ACHN (cell line): ENCODE measurements around the gene TUBB3.
"Not testable (repeated sequence)": the region's sequence is repeated elsewhere in the genome, so short reads cannot be mapped to it uniquely, and the experiment has no call there.

ENCODE experiments used
- DNase-seq: peaks from one replicate; pipeline ENCODE4 v3.0.0-alpha.2; 2015
- in situ Hi-C: cut with HindIII; loops from 2 replicates; pipeline ENCODE4 v1.10.0; 2017; ENCODE audit warnings: low sequenced_read_pairs, low pct_ligation_motif_present, low pct_unique_long_range_greater_than_20kb

Gene TUBB3

DNA sequence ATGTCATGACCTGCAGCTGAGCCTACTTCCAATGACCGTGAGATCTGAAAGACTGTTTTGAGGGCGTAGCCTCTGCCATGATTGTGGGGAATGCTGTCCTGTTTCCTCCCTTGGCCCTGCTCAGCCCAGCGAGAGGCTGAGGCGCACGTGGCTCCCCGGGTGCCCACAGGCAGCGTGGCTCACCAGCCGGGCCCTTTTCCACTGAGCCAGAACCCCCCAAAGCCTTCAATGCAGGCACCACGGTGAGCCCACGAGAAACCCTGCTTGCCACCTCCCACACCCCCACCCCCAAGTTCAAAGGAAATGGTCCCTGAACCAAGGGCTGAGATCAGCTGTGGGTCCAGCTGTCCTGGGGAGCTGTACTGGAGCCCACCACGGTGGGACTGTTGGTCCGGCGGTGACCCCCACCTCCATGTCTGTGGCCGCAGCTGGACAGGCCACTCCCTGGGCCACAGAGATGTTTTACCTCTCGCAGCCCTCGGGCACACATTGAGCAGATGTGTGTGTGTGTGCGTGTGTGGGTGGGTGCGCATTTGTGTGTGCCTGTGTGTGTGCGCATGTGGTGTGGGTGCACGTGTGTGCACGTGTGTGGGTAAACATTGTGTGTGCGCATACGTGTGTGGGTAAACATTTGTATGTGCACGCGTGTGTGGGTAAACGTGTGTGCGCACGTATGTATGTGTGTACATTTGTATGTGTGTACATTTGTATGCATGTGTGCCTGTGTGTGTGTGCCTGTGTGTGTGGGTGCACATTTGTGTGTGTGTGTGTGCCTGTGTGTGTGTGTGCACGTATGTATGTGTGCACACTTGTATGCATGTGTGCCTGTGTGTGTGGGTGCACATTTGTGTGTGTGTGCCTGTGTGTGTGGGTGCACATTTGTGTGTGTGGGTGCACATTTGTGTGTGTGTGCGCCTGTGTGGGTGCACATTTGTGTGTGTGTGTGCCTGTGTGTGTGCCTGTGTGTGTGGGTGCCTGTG, 9.4 kb upstream of the TUBB3 start:
- in situ Hi-C loops: no loop called here

DNA sequence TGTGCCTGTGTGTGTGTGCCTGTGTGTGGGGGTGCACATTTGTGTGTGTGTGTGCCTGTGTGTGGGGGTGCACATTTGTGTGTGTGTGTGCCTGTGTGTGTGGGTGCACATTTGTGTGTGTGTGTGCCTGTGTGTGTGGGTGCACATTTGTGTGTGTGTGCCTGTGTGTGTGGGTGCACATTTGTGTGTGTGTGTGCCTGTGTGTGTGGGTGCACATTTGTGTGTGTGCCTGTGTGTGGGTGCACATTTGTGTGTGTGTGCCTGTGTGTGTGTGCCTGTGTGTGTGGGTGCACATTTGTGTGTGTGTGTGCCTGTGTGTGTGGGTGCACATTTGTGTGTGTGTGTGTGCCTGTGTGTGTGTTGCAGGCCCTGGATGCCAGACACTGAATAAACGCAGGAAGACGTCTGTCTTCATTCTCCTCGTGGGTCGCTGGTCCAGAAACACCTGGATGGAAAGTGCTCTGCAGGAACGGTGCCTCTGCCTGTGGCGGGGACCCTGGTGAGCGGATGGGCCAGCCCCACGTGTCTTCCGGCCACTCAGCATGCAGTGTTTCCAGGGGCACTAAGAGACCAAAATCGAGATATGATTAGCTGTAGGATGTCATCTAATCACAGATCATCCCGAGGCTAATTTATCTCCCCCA, 8.4 kb upstream of the TUBB3 start:
- in situ Hi-C loops: not testable (repeated sequence)

More for the DNA sequence above, 9.4 kb upstream of the TUBB3 start:
- no peak for DNase-seq

DNA sequence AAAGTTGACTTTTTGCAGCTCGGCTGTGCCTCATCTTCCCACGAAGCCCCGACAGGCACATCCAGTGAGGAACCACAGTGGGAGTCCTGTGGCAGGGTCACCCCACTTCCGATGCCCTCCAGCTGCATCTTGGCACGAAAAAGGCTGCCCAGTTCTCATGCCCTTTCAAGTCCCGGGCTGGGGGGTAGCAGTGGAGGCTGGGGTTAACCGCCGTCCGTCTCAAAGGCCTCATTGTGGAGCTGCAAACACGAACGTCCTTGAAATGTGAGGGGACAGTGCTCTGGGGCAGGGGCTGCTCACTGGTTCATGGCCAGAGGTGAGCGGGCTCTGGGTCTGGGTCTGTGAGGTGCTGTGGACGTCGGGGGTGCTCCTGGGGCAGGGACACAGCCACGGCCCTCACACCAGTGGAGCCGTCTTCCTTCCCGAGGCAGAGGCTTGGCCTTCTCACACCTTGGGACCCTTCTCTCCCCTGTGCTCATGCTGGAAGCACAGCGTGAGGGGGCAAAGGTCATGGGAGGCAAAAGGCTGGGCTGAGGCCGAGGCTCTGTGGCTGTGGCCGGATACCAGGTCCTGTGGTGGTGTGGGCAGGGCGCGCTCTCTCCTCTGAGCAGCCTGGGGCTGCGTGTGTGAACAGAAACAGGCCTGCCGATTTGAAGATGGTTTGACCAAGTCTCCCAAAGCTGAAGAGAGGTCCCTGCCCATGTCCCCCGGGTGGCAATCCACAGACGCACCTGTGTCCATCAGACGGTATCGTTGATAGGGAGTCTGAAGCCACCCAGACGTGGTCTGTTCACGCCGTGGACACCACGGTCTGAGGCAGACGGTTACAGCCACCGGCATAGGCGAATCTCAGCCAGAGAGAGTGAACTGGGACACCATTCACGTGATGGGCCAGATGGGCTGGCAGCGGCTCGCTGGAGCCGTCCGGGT, 7.6 kb upstream of the TUBB3 start:
- in situ Hi-C loops: no loop called here
- DNase-seq: no peak

More for the DNA sequence above, 8.4 kb upstream of the TUBB3 start:
- not testable (repeated sequence) for DNase-seq

DNA sequence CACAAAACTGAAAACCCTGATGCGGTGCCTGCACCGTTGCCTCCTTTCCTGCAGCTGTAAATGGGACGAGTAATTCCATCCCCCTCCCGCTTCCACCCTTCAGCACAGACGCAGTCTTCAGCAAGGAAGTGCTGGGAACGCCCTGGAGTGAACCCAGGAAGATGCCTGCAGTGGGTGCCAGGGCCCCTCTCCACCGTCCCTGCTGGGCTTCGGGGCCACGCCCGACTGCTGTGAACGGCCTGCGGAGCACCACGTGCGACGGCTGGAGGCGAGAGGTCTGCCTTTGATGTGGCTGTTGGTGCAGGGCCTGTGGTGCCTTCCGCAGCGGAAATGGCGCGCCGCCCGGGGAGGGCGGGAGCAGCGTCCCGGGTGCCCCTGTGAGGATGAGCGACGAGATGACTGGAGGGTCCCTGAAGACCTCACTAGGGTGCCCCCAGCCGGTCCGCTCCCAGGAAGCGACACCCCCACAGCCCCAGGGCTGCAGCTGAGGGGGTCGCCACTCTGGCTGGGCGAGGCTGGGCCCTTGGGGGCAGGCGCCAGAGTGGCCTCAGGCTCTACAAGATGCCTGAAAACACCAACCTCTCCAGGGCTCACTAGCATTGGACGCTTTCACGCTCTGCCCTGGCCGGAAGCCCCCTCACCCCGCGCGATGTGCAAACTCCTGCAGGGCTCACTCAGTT, 5.2 kb upstream of the TUBB3 start:
- DNase-seq: peak; percentile 99
- in situ Hi-C loops: no loop called here

DNA sequence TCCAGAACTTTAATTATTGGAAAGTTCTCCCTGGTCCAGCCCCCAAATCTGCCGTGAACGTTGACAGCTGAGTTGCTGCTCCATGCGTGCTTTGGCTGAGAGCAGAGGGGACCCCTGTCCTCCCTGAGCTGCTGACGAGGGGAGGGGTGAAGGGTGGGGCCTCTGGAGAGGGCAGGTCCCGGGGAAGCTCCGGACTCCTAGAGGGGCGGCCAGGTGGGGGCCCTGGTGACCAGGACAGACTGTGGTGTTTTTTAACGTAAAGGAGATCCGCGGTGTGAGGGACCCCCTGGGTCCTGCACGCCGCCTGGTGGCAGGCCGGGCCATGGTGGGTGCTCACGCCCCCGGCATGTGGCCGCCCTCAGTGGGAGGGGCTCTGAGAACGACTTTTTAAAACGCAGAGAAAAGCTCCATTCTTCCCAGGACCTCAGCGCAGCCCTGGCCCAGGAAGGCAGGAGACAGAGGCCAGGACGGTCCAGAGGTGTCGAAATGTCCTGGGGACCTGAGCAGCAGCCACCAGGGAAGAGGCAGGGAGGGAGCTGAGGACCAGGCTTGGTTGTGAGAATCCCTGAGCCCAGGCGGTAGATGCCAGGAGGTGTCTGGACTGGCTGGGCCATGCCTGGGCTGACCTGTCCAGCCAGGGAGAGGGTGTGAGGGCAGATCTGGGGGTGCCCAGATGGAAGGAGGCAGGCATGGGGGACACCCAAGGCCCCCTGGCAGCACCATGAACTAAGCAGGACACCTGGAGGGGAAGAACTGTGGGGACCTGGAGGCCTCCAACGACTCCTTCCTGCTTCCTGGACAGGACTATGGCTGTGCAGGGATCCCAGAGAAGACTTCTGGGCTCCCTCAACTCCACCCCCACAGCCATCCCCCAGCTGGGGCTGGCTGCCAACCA, 4.4 kb upstream of the TUBB3 start, which contains the start of gene MC1R:
Gene MC1R (plus strand): TSS at position 410 of the 895 bp plus-strand sequence. CDS start 397 bp downstream, at position 807.
- DNase-seq: peak; percentile 61
- in situ Hi-C loops: no loop called here

DNA sequence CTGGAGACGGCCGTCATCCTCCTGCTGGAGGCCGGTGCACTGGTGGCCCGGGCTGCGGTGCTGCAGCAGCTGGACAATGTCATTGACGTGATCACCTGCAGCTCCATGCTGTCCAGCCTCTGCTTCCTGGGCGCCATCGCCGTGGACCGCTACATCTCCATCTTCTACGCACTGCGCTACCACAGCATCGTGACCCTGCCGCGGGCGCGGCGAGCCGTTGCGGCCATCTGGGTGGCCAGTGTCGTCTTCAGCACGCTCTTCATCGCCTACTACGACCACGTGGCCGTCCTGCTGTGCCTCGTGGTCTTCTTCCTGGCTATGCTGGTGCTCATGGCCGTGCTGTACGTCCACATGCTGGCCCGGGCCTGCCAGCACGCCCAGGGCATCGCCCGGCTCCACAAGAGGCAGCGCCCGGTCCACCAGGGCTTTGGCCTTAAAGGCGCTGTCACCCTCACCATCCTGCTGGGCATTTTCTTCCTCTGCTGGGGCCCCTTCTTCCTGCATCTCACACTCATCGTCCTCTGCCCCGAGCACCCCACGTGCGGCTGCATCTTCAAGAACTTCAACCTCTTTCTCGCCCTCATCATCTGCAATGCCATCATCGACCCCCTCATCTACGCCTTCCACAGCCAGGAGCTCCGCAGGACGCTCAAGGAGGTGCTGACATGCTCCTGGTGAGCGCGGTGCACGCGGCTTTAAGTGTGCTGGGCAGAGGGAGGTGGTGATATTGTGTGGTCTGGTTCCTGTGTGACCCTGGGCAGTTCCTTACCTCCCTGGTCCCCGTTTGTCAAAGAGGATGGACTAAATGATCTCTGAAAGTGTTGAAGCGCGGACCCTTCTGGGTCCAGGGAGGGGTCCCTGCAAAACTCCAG, 3.4 kb upstream of the TUBB3 start:
- DNase-seq: no peak
- in situ Hi-C loops: no loop called here

DNA sequence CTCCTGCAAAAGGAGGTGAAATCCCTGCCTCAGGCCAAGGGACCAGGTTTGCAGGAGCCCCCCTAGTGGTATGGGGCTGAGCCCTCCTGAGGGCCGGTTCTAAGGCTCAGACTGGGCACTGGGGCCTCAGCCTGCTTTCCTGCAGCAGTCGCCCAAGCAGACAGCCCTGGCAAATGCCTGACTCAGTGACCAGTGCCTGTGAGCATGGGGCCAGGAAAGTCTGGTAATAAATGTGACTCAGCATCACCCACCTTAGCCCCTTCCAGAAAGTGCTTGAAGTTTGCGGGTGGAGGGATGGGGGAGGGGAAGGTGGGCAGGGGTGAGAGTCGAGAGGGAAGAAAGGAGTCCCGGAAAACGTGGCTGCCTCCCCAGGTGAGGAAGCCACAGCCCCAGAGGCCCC, 2.4 kb upstream of the TUBB3 start:
- in situ Hi-C loops: no loop called here

DNA sequence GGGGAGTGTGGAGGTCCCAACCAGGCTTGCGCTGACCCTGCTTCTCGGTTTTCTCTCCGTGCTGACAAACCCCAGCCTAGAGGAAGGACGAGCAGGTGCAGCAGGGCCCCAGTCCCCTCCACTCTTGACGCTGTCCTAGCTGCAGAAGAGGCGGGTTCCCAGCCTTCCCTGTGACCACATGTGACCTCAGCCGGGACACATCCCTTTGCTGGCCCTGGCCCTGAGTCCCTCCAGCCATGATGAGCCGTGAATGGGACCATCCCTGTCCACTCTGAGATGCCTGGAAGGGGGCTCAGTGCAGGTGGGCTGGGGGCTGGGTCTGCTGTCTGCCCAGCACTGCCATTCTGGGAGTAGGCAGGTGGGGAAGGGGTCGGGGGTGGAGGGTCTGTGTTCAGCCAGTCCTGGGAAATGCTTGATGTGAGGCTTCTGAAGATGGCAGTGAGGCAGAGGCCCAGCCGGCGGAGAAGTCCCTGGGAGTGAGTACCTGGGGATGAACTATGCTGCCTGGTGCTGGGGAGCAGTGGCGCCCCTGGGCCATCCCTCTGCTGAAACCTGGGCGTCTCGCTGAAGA, 1.9 kb upstream of the TUBB3 start:
- in situ Hi-C loops: no loop called here
- DNase-seq: no peak

More for the DNA sequence above, 2.4 kb upstream of the TUBB3 start:
- peak; percentile 38 for DNase-seq

DNA sequence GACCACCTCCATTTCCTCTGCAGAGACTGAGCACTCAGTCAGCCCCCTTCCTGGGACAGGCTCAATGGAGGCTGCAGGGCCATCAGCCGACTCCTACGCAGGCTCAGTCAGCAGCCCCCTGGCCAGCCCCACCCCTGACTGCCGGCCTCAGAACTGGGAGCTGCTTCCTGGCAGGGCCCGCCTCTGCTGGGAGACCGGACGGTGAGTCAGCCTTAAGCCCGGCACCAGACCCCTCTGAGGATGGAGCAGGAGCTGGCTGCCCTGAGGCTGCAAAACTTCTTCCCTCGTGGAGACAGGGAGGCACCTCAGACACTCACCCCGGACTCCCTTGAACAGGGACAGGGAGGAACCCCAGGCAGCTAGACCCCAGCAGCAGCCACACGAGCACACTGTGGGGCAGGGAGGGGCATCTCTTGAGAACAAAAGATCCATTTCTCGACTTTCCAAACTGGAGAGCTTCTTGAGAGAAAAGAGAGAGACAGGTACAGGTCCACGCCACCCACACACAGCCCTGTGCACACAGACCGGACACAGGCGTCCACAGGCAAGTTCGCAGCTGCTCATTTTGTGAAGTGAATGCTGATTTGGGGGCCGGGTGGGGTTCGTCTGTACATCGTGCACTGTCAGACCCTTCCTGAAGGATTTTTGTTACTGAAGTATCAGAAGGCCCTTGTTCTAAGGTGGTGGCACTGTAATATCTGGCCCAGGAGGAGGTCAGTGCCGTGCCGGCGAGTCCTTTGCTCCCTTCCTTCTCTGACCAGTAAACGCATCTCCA, 1.3 kb upstream of the TUBB3 start:
- peak; percentile 95 for DNase-seq
- in situ Hi-C loops: no loop called here

DNA sequence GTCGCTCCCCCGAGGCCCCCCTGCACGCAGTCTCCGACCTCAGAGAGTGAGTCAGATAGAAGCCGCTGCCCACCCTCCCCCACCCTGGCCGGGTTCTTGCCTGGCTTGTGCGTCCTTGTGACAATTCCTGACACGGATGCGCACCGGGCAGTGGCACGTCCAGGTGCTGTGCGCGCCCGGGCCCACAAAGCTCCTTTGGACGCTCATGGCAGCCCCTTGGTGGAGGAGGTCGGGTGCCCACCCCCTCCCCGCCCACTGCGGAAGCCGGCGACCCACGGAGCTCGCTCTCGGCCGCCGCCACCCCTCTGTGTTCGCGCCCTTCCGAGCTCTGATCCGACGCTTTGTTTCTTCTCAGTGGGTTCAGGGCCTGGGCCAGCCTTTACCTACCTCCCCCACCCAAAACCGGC, 662 bp upstream of the TUBB3 start:
- in situ Hi-C loops: no loop called here
- peak; percentile 95 for DNase-seq

DNA sequence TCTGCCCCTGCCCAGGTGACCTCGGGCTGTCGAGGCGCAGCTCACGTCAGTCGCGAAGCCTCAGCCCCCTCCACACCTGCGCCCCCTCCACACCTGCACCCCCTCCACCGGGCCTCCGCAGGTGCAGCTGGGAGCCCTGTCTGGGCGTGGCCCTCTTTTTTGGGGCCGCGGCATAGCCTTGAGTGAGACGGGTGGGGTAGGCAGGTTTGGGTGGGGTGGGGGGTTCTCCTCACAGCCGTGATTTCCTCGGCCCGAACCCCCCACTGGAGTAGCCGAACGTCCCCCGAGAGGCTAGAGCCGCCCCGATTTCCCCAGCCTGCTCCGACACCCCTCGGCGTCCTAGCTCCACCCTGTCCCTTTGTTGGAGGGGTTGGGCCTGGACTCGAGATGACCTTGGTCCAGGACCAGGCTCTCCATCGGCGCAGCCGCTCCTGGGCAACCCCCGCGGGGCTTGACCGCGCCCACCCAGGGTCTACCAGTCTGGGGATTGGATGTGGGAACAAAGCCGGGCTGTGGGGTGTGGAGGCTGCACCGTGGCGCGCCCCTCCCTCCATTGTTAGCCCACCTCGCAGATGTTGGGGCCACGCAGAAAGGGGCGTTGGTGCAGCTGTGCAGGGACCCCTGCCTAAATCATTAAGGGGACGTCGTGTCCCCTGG, 626 bp downstream of the TUBB3 start:
- no peak for DNase-seq
- in situ Hi-C loops: no loop called here

DNA sequence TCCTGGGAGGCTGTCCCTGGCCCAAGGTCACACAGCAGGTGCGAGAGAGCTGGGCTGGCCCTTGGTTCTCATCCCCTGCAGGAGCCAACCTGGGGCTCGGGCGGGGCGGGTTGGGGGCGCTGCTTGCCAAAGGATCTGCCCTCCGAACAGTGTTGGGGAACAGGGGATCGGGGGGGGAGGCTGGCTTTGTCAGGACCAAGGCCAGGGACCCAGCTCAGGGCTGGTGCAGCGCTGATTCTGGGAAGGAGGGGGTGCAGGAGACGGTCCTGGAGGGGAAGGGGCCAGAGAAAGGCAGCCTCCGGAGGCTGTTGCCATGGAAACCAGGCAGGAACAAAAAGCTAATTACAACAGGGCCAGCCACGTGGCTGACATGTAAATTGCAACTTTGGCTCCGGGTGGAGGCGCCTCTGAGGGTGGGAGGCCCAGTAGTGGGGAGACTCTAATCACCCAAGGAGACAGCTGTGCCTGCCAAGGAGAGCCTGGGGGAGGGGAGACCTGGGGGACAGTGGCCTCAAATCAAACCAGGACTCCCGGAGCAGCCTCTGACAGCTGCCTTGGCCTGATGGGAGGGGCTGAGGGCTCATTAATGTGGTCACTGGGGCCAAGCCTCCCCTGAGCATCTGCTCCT, 1.3 kb downstream of the TUBB3 start:
- peak; percentile 58 for DNase-seq
- in situ Hi-C loops: no loop called here

DNA sequence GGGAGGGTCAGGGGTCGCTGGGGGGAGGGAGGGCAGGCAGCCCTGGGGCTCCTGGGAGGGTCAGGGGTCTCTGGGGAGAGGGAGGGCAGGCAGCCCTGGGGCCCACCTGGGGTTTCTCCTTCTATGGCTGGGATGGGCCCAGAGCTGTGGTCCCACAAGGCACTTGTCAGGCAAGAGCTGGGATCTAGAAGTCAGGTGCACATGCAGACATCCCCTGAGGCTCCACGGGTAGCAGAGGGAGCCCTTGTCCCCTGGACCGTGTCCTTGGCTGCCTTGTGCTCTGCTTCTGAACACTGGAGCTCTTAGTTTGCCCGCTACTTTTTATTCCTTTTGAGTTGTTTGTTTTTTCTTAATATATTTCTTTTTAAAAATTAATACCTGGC, 1.8 kb downstream of the TUBB3 start:
- in situ Hi-C loops: no loop called here
- peak; percentile 48 for DNase-seq

DNA sequence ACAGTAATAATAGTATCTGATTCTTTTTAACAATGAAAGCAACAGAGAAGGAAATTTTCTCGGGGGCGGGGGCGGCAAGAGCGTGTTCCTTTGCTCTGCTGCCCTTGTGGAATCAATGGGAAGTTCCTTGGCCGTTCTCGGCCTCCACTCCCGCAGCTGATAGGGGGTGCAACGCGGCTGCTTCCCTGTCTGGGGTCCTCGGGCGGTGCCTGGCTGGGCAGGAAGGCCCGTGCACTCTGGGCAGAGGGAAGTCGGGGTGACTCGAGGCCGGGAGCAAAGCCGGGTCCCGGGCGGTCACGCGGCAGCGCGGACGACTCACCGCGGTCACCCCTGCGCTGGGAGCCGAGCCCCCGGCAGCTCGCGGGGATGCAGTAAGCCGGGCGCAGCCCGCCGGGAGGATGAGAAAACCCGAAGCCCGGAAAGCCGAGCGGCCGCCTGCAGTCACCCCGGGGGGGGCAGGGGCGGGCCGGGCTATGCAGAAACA, 2.5 kb downstream of the TUBB3 start:
- DNase-seq: no peak
- in situ Hi-C loops: no loop called here
